ENCODE data around the gene CUEDC1. TPM values are rescaled to one million over a fixed set of nuclear protein-coding genes. Genes with fewer than 3 reads are reported as not detected.

The CUEDC1 gene
- total and polyA plus RNA-seq, 2 of the 13 experiments (the other 11 are each of a cell fraction or from before 2014, with no cell fraction given) = 7.4 to 12.9 TPM

GRCh38 chr17:57875290-57876022 lies 79.8 kb downstream of the CUEDC1 start (continued):
- TF ChIP-seq ATF6 (CRISPR knock-in tag; conservative IDR thresholded peaks at IDR 0.05) = no peak
- TF ChIP-seq ZNF83 (CRISPR knock-in tag; IDR thresholded peaks at IDR 0.05; ENCODE audit: borderline replicate concordance) = no peak
- TF ChIP-seq EED (CRISPR knock-in tag; IDR thresholded peaks at IDR 0.05) = no peak
- TF ChIP-seq CCDC6 (CRISPR knock-in tag; IDR thresholded peaks at IDR 0.05) = no peak
- TF ChIP-seq ZHX2 (IDR thresholded peaks at IDR 0.05; ENCODE audit: low read depth) = no peak
- no peak for TF ChIP-seq ZHX2 (CRISPR knock-in tag; IDR thresholded peaks at IDR 0.05; ENCODE audit: borderline replicate concordance)
- no peak for TF ChIP-seq TBX2 (CRISPR knock-in tag; IDR thresholded peaks at IDR 0.05; ENCODE audit: borderline replicate concordance)
- TF ChIP-seq CENPX (CRISPR knock-in tag; IDR thresholded peaks at IDR 0.05) = no peak
- no peak for TF ChIP-seq MLLT10 (CRISPR knock-in tag; IDR thresholded peaks at IDR 0.05)
- TF ChIP-seq ZNF800 (CRISPR knock-in tag; IDR thresholded peaks at IDR 0.05) = no peak
- no peak for TF ChIP-seq ZNF3 (CRISPR knock-in tag; IDR thresholded peaks at IDR 0.05)
- peak; percentile 60 for TF ChIP-seq PAXIP1 (CRISPR knock-in tag; conservative IDR thresholded peaks at IDR 0.05)
- TF ChIP-seq ETV5 (CRISPR knock-in tag; IDR thresholded peaks at IDR 0.05; ENCODE audit: borderline replicate concordance) = peak; percentile 29
- no peak for TF ChIP-seq NFE2L1 (CRISPR knock-in tag; IDR thresholded peaks at IDR 0.05; ENCODE audit: borderline replicate concordance)

Measured in HepG2 (cell line).